EH (cell line): ENCODE results near the gene OR6V1.

Source experiments
- DNase-seq: peaks from one replicate; pipeline ENCODE4 v3.0.0-alpha.2; 2015; ENCODE audit warnings: low read depth

OR6V1 gene

GRCh38 chr7:143052041-143052440 lies at the start of gene OR6V1:
OR6V1 (plus strand) TSS chr7:143052341; CDS start chr7:143052341, 0 bp downstream.
- DNase-seq = no peak

GRCh38 chr7:143002898-143003297 lies 49.2 kb upstream of the OR6V1 start:
- no peak for DNase-seq

GRCh38 chr7:143003393-143004051 lies 48.6 kb upstream of the OR6V1 start:
- peak; percentile 56 for DNase-seq

GRCh38 chr7:143005632-143006260 lies 46.4 kb upstream of the OR6V1 start:
- peak; percentile 44 for DNase-seq

GRCh38 chr7:143008007-143008901 lies 43.9 kb upstream of the OR6V1 start:
- DNase-seq = peak; percentile 73

GRCh38 chr7:143012001-143012400 lies 40.1 kb upstream of the OR6V1 start:
- DNase-seq = no peak

GRCh38 chr7:143012409-143012808 lies 39.7 kb upstream of the OR6V1 start:
- DNase-seq = no peak

GRCh38 chr7:143013473-143013872 lies 38.7 kb upstream of the OR6V1 start:
- no peak for DNase-seq

GRCh38 chr7:143013893-143014292 lies 38.2 kb upstream of the OR6V1 start:
- DNase-seq = peak; percentile 94

- DNase-seq = no peak
These were observed 37.1 kb upstream of the OR6V1 start for GRCh38 chr7:143015084-143015483.

- DNase-seq = peak; percentile 86
These were observed 36.1 kb upstream of the OR6V1 start for GRCh38 chr7:143015926-143016490.

- peak; percentile 18 for DNase-seq
These were observed 35.1 kb upstream of the OR6V1 start for GRCh38 chr7:143016996-143017395.

GRCh38 chr7:143018931-143019330 lies 33.2 kb upstream of the OR6V1 start:
- peak; percentile 10 for DNase-seq

GRCh38 chr7:143023047-143023446 lies 29.1 kb upstream of the OR6V1 start:
- DNase-seq = no peak

GRCh38 chr7:143025371-143025770 lies 26.8 kb upstream of the OR6V1 start:
- peak; percentile 82 for DNase-seq

GRCh38 chr7:143027032-143027431 lies 25.1 kb upstream of the OR6V1 start, which contains the start of gene OR9A2:
OR9A2 (minus strand) TSS chr7:143027132; CDS start chr7:143027132, 0 bp downstream.
- no peak for DNase-seq

- DNase-seq = no peak
These were observed 24.5 kb upstream of the OR6V1 start for GRCh38 chr7:143027683-143028082.

GRCh38 chr7:143038635-143039034 lies 13.5 kb upstream of the OR6V1 start:
- DNase-seq = no peak

GRCh38 chr7:143040209-143040715 lies 11.9 kb upstream of the OR6V1 start:
- DNase-seq = peak; percentile 30

- no peak for DNase-seq
These were observed 10.8 kb upstream of the OR6V1 start for GRCh38 chr7:143041346-143041745.

GRCh38 chr7:143042159-143042789 lies 9.9 kb upstream of the OR6V1 start:
- DNase-seq = peak; percentile 66
